Sigmoid colon (tissue), 7 donors: ENCODE data around the gene FRRS1L. TPM values are rescaled to one million over a fixed set of nuclear protein-coding genes. Genes with fewer than 3 reads are reported as not detected.

Experiments used
- DNase-seq: peaks from one replicate; pipeline ENCODE4 v3.0.0-alpha.2; 2019
- H3K27ac ChIP-seq, 4 donors: fragments of 200-600 bp; sonication (generic); one replicate each; pipeline ENCODE4 v1.5.1; 2016 to 2019; ENCODE audit warnings: mild to moderate bottlenecking in 1 of 4
- H3K27me3 ChIP-seq, 3 donors: fragments of 200-600 bp; sonication (generic); one replicate each; pipeline ENCODE4 v1.5.1; 2019; ENCODE audit warnings: mild to moderate bottlenecking in 1 of 3
- H3K36me3 ChIP-seq, 4 donors: fragments of 200-600 bp; sonication (generic); one replicate each; pipeline ENCODE4 v1.5.1; 2016 to 2019
- H3K4me1 ChIP-seq, 4 donors: fragments of 200-600 bp; sonication (generic); one replicate each; pipeline ENCODE4 v1.5.1; 2017 to 2019
- H3K4me3 ChIP-seq, 4 donors: fragments of 200-600 bp; sonication (generic); one replicate each; pipeline ENCODE4 v1.5.1; 2017 to 2019; ENCODE audit warnings: mild to moderate bottlenecking in 2 of 4, moderate library complexity in 1 of 4
- H3K9me3 ChIP-seq, 4 donors: fragments of 200-600 bp in 3 of 4; sonication (generic) in 3 of 4; one replicate each; pipeline versions ENCODE4 v1.5.1 to v1.6.1; 2013 to 2019
- EP300 ChIP-seq, 4 donors: sonication (generic); formaldehyde crosslinking; IDR thresholded peaks; one replicate each; pipeline ENCODE4 v1.6.1; 2017; ENCODE audit warnings: antibody characterized with exemption in 4 of 4
- POLR2A ChIP-seq, 2 donors: fragments of 450-650 bp; IDR thresholded peaks; one replicate each; pipeline ENCODE4 v1.6.1; 2016; ENCODE audit warnings: antibody characterized with exemption in 2 of 2, mild to moderate bottlenecking in 2 of 2, moderate library complexity in 2 of 2
- POLR2AphosphoS5 ChIP-seq, 4 donors: sonication (generic); formaldehyde crosslinking; IDR thresholded peaks; one replicate each; pipeline ENCODE4 v1.6.1; 2017; ENCODE audit warnings: antibody characterized with exemption in 4 of 4
- WGBS, 2 donors: extraction: QIAGEN DNeasy Blood & Tissue Kit; methylation state at CpG; one replicate each; pipeline ENCODE4 v1.1.7; 2013; 5-methylcytosine and 5-hydroxymethylcytosine counted together
- intact Hi-C: fragments of 100-400 bp; cut with DNase I; formaldehyde crosslinking; loops from one replicate; pipeline ENCODE4 v1.15.1; 2023
- polyA plus RNA-seq, 3 donors: library from polyadenylated mRNA; stranded (reverse); fragments of 200-250 nt; gene quantifications; one replicate each; pipeline ENCODE4 v1.2.3, GENCODE V29; 2013
- total RNA-seq, 4 donors: library from RNA; depleted of rRNA; stranded (reverse); fragments of >200 nt; gene quantifications; one replicate each; pipeline ENCODE4 v1.1.0, GENCODE V29; 2016
- TF ChIP-seq, protein P1 (sequence below), 4 experiments: fragments of 450-650 bp in 3 of 4; fragments of 200-600 bp in 1 of 4; IDR thresholded peaks; one replicate each; pipeline ENCODE4 v1.5.1; 2016 to 2019; ENCODE audit warnings: antibody characterized with exemption in 4 of 4, mild to moderate bottlenecking in 3 of 4, moderate library complexity in 2 of 4
- donor health status: healthy with polysubstance abuse.
- donor health status: Bipolar disorder and iron deficiency.
- donor health status: healthy.

FRRS1L gene
- total and polyA plus RNA-seq, 7 donors: 0.23 to 4.5 (median 2.8) TPM; not detected in 1

- Histone ChIP-seq H3K4me1 (peaks cover 0 to 8% (median 0%) of the 10 kb centered on the region in 4 donors), H3K9me3 (no peaks in the 10 kb centered on the region), H3K4me3 (no peak overlapping the region), H3K36me3 (no peaks in the 10 kb centered on the region), H3K27me3 (peaks cover 0 to 7% (median 6%) of the 10 kb centered on the region in 3 donors), H3K27ac (no peak overlapping the region)
- no peak for DNase-seq
- intact Hi-C loops: no loop called here
- 28 to 72% methylated on average over 3 of the region's 3 CpGs for WGBS, 2 donors
- no peak for TF ChIP-seq EP300 (IDR thresholded peaks at IDR 0.05)
- TF ChIP-seq POLR2A (IDR thresholded peaks at IDR 0.05): no peak
- TF ChIP-seq POLR2AphosphoS5 (IDR thresholded peaks at IDR 0.05): no peak
- TF ChIP-seq, protein P1, sequence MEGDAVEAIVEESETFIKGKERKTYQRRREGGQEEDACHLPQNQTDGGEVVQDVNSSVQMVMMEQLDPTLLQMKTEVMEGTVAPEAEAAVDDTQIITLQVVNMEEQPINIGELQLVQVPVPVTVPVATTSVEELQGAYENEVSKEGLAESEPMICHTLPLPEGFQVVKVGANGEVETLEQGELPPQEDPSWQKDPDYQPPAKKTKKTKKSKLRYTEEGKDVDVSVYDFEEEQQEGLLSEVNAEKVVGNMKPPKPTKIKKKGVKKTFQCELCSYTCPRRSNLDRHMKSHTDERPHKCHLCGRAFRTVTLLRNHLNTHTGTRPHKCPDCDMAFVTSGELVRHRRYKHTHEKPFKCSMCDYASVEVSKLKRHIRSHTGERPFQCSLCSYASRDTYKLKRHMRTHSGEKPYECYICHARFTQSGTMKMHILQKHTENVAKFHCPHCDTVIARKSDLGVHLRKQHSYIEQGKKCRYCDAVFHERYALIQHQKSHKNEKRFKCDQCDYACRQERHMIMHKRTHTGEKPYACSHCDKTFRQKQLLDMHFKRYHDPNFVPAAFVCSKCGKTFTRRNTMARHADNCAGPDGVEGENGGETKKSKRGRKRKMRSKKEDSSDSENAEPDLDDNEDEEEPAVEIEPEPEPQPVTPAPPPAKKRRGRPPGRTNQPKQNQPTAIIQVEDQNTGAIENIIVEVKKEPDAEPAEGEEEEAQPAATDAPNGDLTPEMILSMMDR (IDR thresholded peaks at IDR 0.05): no peak
Measured at GRCh38 chr9:109162677-109163076, 4.4 kb downstream of the FRRS1L start.

- TF ChIP-seq POLR2A (IDR thresholded peaks at IDR 0.05): no peak
- TF ChIP-seq EP300 (IDR thresholded peaks at IDR 0.05): no peak
- TF ChIP-seq POLR2AphosphoS5 (IDR thresholded peaks at IDR 0.05): no peak
- TF ChIP-seq, protein P1 (IDR thresholded peaks at IDR 0.05): no peak
- no peak for DNase-seq
- WGBS, 2 donors: 82 to 96% methylated on average over 3 of the region's 3 CpGs
- intact Hi-C loops: no loop called here
- Histone ChIP-seq H3K27ac (no peak overlapping the region), H3K36me3 (no peaks in the 10 kb centered on the region), H3K4me1 (no peaks in the 10 kb centered on the region), H3K9me3 (no peaks in the 10 kb centered on the region), H3K27me3 (peaks cover 0 to 4% (median 0%) of the 10 kb centered on the region in 3 donors), H3K4me3 (no peak overlapping the region)
Measured at GRCh38 chr9:109161471-109161870, 5.6 kb downstream of the FRRS1L start.

GRCh38 chr9:109159583-109159982 lies 7.5 kb downstream of the FRRS1L start:
- 77 to 84% methylated on average over 4 of the region's 4 CpGs for WGBS, 2 donors
- H3K27ac ChIP-seq: no peak overlapping the region
- H3K27me3 ChIP-seq: no peaks in the 10 kb centered on the region
- intact Hi-C loops: no loop called here
- DNase-seq: no peak
- H3K36me3 ChIP-seq: no peaks in the 10 kb centered on the region
- no peaks in the 10 kb centered on the region for H3K9me3 ChIP-seq
- no peaks in the 10 kb centered on the region for H3K4me1 ChIP-seq
- no peak overlapping the region for H3K4me3 ChIP-seq
- TF ChIP-seq EP300 (IDR thresholded peaks at IDR 0.05) (no peak), POLR2A (IDR thresholded peaks at IDR 0.05) (no peak), POLR2AphosphoS5 (IDR thresholded peaks at IDR 0.05) (no peak)
- TF ChIP-seq, protein P1 (IDR thresholded peaks at IDR 0.05): no peak

- intact Hi-C loops: no loop called here
- Histone ChIP-seq H3K4me1 (no peaks in the 10 kb centered on the region), H3K9me3 (no peaks in the 10 kb centered on the region), H3K27me3 (no peaks in the 10 kb centered on the region), H3K27ac (no peak overlapping the region), H3K4me3 (no peak overlapping the region), H3K36me3 (no peaks in the 10 kb centered on the region)
- no peak for DNase-seq
- no peak for TF ChIP-seq POLR2AphosphoS5 (IDR thresholded peaks at IDR 0.05)
- no peak for TF ChIP-seq POLR2A (IDR thresholded peaks at IDR 0.05)
- TF ChIP-seq, protein P1 (IDR thresholded peaks at IDR 0.05): no peak
- TF ChIP-seq EP300 (IDR thresholded peaks at IDR 0.05): no peak
Measured at GRCh38 chr9:109158651-109159050, 8.4 kb downstream of the FRRS1L start.

GRCh38 chr9:109156708-109157107 lies 10.3 kb downstream of the FRRS1L start:
- Histone ChIP-seq H3K4me1 (no peaks in the 10 kb centered on the region), H3K9me3 (no peaks in the 10 kb centered on the region), H3K4me3 (no peak overlapping the region), H3K36me3 (no peaks in the 10 kb centered on the region), H3K27me3 (no peaks in the 10 kb centered on the region), H3K27ac (no peak overlapping the region)
- TF ChIP-seq, protein P1 (IDR thresholded peaks at IDR 0.05): no peak
- no peak for TF ChIP-seq POLR2A (IDR thresholded peaks at IDR 0.05)
- no peak for TF ChIP-seq EP300 (IDR thresholded peaks at IDR 0.05)
- TF ChIP-seq POLR2AphosphoS5 (IDR thresholded peaks at IDR 0.05): no peak
- intact Hi-C loops: no loop called here
- WGBS, 2 donors: 63 to 85% methylated on average over 8 of the region's 8 CpGs
- no peak for DNase-seq
